A673 (cell line): ENCODE measurements around the gene LAT. TPM values are rescaled to one million over a fixed set of nuclear protein-coding genes. Genes with fewer than 3 reads are reported as not detected.
"Not testable (repeated sequence)": the region's sequence is repeated elsewhere in the genome, so short reads cannot be mapped to it uniquely, and the experiment has no call there.

ENCODE experiments used
- BruUV-seq: library from RNA; stranded (reverse); fragments of 400-500 nt; replicated peaks from 2 replicates; lab custom pipeline; 2021; lab: Mats Ljungman, UMichigan
- CTCF ChIA-PET: fragments of 300-600 bp; sonication (Branson Sonifier 250); formaldehyde crosslinking; loops from one replicate; lab custom pipeline; 2022; ENCODE audit warnings: antibody characterized with exemption; lab: Charles Lee
- POLR2A ChIA-PET: fragments of 300-600 bp; sonication (Branson Sonifier 250); formaldehyde crosslinking; loops from one replicate; lab custom pipeline; 2022; ENCODE audit warnings: antibody characterized with exemption; ENCODE audit not compliant: low non-redundant PET; lab: Charles Lee
- DNase-seq: peaks from one replicate; pipeline ENCODE4 v3.0.0-alpha.2; 2015; ENCODE audit warnings: low spot score
- H3K27ac ChIP-seq: fragments of 200-600 bp; sonication (generic); 2 replicates; pipeline ENCODE4 v1.5.1; 2016; ENCODE audit warnings: mixed run types, low read depth, mild to moderate bottlenecking, mixed read lengths, antibody characterized with exemption, low read length; ENCODE audit not compliant: poor library complexity, severe bottlenecking
- H3K27me3 ChIP-seq: fragments of 200-600 bp; sonication (generic); replicated peaks from 2 replicates; pipeline ENCODE4 v1.6.1; 2017; ENCODE audit warnings: mixed run types, low read depth, mild to moderate bottlenecking, mixed read lengths, antibody characterized with exemption, low read length; ENCODE audit not compliant: insufficient read depth, poor library complexity
- H3K36me3 ChIP-seq: fragments of 200-600 bp; sonication (generic); 2 replicates; pipeline ENCODE4 v1.6.1; 2016; ENCODE audit warnings: mixed run types, mild to moderate bottlenecking, mixed read lengths, antibody characterized with exemption, low read length; ENCODE audit not compliant: insufficient read depth, poor library complexity, severe bottlenecking
- H3K4me1 ChIP-seq: fragments of 200-600 bp; sonication (generic); 2 replicates; pipeline ENCODE4 v1.6.1; 2017; ENCODE audit warnings: mixed run types, mild to moderate bottlenecking, mixed read lengths, antibody characterized with exemption, low read length; ENCODE audit not compliant: insufficient read depth, poor library complexity, severe bottlenecking
- H3K4me3 ChIP-seq: fragments of 200-600 bp; sonication (generic); 2 replicates; pipeline ENCODE4 v1.5.1; 2016; ENCODE audit warnings: low read depth, mixed run types, mild to moderate bottlenecking, mixed read lengths, low read length; ENCODE audit not compliant: poor library complexity, severe bottlenecking
- H3K9me3 ChIP-seq: fragments of 200-600 bp; sonication (generic); 2 replicates; pipeline ENCODE4 v1.6.1; 2016; ENCODE audit warnings: mixed run types, low read depth, mild to moderate bottlenecking, mixed read lengths, antibody characterized with exemption, low read length; ENCODE audit not compliant: poor library complexity, severe bottlenecking
- EZH2 ChIP-seq: fragments of 200-600 bp; sonication (generic); IDR thresholded peaks from 2 replicates; pipeline ENCODE4 v1.6.1; 2017; ENCODE audit warnings: borderline replicate concordance, low read depth, mild to moderate bottlenecking, mixed read lengths, antibody characterized with exemption, low read length; ENCODE audit not compliant: poor library complexity, severe bottlenecking
- intact Hi-C: fragments of 100-400 bp; cut with micrococcal nuclease; formaldehyde crosslinking; loops from one replicate; pipeline ENCODE4 v1.10.0; 2022; ENCODE audit not compliant: unreplicated experiment
- total RNA-seq: library from RNA; stranded (reverse); gene quantifications from 2 replicates; pipeline ENCODE4 v1.2.3, GENCODE V29; 2021
- TF ChIP-seq, protein P1 (sequence below): fragments of 300-800, 200-600 bp; sonication (generic); conservative IDR thresholded peaks from 2 replicates; pipeline ENCODE4 v1.5.1; 2017; ENCODE audit warnings: low read depth, mild to moderate bottlenecking, antibody characterized with exemption, low read length, moderate library complexity, mixed read lengths

The LAT gene
- total RNA-seq, 1 experiment from 2014 or later: 2.8 TPM

DNA sequence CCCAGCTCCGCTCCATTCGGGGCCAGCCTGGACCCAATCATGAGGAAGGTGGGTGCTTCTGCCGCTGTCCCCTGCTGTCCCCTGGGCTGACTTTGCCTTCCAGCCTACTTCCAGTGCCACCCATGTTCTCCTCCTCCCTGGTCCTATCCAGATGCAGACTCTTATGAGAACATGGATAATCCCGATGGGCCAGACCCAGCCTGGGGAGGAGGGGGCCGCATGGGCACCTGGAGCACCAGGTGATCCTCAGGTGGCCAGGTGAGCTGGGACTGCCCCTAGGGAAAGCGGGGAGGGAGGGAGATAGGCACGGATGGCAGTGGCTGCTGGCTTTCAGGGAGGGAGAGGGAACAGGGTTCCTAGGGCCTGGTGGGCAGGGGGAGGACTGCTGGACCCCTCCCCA lies 46.1 kb upstream of the LAT start:
- DNase-seq: no peak
- no peak overlapping the region for H3K27ac ChIP-seq
- CTCF ChIA-PET: no interaction called here
- intact Hi-C loops: no loop called here
- no peaks in the 10 kb centered on the region for H3K27me3 ChIP-seq
- no peaks in the 10 kb centered on the region for H3K36me3 ChIP-seq
- peaks cover 5% of the 10 kb centered on the region for H3K4me1 ChIP-seq
- TF ChIP-seq, protein P1, sequence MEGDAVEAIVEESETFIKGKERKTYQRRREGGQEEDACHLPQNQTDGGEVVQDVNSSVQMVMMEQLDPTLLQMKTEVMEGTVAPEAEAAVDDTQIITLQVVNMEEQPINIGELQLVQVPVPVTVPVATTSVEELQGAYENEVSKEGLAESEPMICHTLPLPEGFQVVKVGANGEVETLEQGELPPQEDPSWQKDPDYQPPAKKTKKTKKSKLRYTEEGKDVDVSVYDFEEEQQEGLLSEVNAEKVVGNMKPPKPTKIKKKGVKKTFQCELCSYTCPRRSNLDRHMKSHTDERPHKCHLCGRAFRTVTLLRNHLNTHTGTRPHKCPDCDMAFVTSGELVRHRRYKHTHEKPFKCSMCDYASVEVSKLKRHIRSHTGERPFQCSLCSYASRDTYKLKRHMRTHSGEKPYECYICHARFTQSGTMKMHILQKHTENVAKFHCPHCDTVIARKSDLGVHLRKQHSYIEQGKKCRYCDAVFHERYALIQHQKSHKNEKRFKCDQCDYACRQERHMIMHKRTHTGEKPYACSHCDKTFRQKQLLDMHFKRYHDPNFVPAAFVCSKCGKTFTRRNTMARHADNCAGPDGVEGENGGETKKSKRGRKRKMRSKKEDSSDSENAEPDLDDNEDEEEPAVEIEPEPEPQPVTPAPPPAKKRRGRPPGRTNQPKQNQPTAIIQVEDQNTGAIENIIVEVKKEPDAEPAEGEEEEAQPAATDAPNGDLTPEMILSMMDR: no peak
- no peak for TF ChIP-seq EZH2
- POLR2A ChIA-PET: no interaction called here
- no peaks in the 10 kb centered on the region for H3K9me3 ChIP-seq
- H3K4me3 ChIP-seq: no peak overlapping the region
- BruUV-seq: no TSS peak

DNA sequence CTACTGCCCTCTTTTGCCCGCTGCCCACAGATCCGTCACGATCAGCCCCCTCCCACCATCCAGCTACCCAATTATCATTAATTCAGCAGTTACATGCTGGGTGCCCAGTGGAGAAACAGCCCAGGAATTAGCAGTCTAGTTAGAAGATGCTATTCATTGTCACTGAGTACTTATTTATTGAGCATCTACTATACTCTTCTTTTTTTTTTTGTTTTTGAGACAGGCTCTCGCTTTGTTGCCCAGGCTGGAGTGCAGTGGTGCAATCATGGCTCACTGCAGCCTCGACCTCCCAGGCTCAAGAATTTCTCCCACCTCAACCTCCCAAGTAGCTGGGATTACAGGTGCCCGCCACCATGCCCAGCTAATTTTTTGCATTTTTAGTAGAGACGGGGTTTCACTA lies 45.0 kb upstream of the LAT start:
- H3K4me3 ChIP-seq, H3K36me3 ChIP-seq, DNase-seq, H3K9me3 ChIP-seq, BruUV-seq, CTCF ChIA-PET, H3K27me3 ChIP-seq, intact Hi-C loops, POLR2A ChIA-PET, H3K27ac ChIP-seq, H3K4me1 ChIP-seq: not testable (repeated sequence)

DNA sequence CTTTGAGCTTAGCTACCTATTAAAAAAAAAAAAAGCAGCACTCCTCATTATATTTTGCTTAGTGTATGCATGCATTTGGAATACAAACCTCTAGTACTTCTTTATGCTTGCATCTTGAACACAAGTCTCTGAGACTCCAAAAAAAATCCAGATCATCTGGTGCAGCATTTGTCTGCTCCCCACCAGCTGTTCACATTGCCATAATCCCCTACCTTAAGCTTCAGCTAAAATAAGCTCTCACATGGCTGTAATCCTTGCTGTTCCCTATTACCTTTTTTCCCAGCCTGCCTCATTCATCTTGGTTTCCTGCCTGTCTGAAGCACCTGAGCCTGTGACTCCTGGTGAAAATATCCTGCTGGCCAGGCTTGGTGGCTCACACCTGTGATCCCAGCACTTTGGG lies 41.6 kb upstream of the LAT start:
- H3K27me3 ChIP-seq: no peaks in the 10 kb centered on the region
- H3K27ac ChIP-seq: no peak overlapping the region
- TF ChIP-seq, protein P1: no peak
- TF ChIP-seq EZH2: no peak
- no peaks in the 10 kb centered on the region for H3K4me1 ChIP-seq
- H3K9me3 ChIP-seq: no peaks in the 10 kb centered on the region
- no peak overlapping the region for H3K4me3 ChIP-seq
- ChIA-PET CTCF (no interaction called here), POLR2A (interaction anchor here (0.6 kb wide), 1 partner anchor 74 kb away, joined by 5 read pairs; no protein-coding TSS in a partner anchor)
- intact Hi-C loops: no loop called here
- no peak for DNase-seq
- H3K36me3 ChIP-seq: no peaks in the 10 kb centered on the region
- BruUV-seq: no TSS peak

DNA sequence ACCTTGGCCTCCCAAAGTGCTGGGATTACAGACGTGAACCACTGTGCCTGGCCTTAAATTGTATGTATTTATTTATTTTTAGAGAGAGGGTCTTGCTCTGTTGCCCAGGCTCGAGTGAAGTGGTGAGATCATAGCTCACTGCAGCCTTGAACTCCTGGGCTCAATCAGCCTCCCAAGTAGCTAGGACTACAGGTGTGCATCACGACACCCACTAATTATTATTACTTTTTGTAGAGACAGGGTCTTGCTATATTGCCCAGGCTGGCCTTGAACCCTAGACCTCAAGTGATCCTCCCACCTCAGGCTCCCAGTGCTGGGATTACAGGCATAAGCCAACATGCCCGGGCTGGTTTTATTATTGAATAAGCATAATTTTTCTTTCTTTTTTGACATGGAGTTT lies 38.2 kb upstream of the LAT start:
- Histone ChIP-seq H3K9me3 (no peaks in the 10 kb centered on the region), H3K4me1 (no peaks in the 10 kb centered on the region), H3K27me3 (no peaks in the 10 kb centered on the region), H3K27ac (no peak overlapping the region), H3K36me3 (no peaks in the 10 kb centered on the region), H3K4me3 (no peak overlapping the region)
- POLR2A ChIA-PET: no interaction called here
- BruUV-seq: no TSS peak
- DNase-seq: no peak
- TF ChIP-seq, protein P1: no peak
- TF ChIP-seq EZH2: no peak
- CTCF ChIA-PET: no interaction called here
- intact Hi-C loops: no loop called here
